ENCODE data around the gene EHD1. TPM values are rescaled to one million over a fixed set of nuclear protein-coding genes. Genes with fewer than 3 reads are reported as not detected.

The EHD1 gene
- total RNA-seq, 1 donor from 2014 or later, result 216 TPM

DNA sequence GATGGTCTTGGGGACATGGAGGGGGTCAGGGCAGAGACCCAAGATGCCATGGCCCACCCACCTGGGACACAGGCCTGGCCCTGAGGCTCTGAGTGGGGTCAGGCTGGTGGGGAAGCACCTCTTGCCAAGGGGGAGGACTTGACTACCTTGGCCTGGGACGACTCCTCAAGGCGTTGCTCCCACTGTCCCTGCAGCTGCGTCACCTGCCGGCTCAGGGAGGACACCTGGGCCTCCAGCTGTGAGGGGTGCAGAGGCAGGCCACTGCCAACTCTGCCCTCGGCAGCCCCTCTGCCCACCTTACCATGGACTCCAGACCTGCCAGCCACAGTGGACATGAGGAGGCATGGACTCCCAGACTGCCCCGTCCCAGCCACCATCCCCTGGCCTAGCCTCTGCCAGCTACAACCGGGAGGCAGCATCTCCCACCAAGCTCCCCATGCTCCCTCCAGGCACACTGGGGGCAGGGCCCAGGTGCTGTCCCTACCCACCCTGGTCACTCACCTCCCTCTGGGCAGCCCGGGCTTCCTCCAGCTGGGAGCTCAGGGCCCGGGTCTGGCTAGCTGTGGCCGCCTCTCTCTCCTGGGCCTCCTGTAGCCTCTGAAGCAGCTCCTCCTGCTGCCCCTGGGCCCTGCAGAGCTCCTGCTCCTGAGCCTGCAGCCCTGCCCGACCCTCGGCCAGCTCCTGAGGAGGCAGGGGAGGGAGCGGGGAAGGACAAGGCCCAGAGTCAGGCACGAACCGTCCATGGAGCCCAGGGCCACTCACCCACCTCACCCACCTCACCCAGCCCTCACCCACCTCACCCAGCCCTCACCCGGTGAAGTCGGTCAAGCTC lies 42.6 kb downstream of the EHD1 start:
- intact Hi-C loops (cut with DNase I), result no loop called here
- Histone ChIP-seq H3K4me3 (no peak overlapping the region), H3K9me3 (no peaks in the 10 kb centered on the region), H3K36me3 (no peaks in the 10 kb centered on the region), H3K4me1 (no peaks in the 10 kb centered on the region), H3K27me3 (no peaks in the 10 kb centered on the region), H3K27ac (no peak overlapping the region)
- DNase-seq (ENCODE audit: low spot score in 2 of 2), result no peak
- TF ChIP-seq, protein P1, sequence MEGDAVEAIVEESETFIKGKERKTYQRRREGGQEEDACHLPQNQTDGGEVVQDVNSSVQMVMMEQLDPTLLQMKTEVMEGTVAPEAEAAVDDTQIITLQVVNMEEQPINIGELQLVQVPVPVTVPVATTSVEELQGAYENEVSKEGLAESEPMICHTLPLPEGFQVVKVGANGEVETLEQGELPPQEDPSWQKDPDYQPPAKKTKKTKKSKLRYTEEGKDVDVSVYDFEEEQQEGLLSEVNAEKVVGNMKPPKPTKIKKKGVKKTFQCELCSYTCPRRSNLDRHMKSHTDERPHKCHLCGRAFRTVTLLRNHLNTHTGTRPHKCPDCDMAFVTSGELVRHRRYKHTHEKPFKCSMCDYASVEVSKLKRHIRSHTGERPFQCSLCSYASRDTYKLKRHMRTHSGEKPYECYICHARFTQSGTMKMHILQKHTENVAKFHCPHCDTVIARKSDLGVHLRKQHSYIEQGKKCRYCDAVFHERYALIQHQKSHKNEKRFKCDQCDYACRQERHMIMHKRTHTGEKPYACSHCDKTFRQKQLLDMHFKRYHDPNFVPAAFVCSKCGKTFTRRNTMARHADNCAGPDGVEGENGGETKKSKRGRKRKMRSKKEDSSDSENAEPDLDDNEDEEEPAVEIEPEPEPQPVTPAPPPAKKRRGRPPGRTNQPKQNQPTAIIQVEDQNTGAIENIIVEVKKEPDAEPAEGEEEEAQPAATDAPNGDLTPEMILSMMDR (IDR thresholded peaks at IDR 0.05), result no peak

DNA sequence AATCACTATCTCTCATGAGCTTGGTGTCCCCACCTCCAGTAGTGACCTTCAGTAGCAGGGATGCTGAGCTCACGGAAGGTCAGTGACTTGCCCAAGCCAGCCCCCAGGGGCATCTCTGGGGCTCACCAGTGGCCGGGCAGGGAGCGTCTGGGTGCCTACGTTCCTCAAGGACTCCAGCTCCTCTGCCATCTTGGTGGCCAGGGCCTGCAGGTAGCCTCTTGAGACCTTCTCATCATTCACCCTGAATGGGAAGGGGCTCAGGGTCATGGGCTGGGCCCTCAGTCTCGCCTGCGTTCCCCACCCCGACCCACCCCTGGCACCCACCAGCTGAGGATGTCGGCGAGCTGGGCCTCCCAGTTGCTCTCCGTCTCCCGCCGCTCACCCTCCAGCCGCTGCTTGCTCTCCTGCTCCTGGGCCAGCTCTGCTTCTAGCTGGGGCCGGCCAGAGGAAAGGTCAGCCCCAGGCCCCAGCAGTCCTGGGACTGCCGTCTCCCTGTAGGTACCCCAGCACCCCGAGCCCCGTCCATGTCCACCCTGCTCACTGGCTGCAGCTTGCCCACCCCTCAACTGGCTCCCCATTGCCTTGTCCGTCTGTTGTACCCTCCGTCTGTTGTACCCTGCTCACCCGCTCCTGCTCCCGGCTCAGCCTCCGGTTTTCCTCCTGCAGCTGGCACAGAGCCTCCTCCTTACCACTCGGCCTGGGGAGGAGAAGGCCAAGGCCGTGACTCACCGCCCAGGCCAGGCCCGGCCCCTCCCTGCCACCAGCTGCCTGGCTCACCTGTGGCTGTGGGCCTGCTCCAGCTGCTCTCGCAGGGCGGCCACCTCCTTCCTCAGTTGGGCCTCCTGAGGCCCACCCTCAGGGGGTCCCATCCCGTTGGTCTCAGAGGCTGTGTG lies 43.5 kb downstream of the EHD1 start:
- Histone ChIP-seq H3K4me1 (no peaks in the 10 kb centered on the region), H3K4me3 (no peak overlapping the region), H3K27ac (no peak overlapping the region), H3K9me3 (no peaks in the 10 kb centered on the region), H3K27me3 (no peaks in the 10 kb centered on the region), H3K36me3 (no peaks in the 10 kb centered on the region)
- intact Hi-C loops (cut with DNase I), result no loop called here
- DNase-seq (ENCODE audit: low spot score in 2 of 2), result no peak
- TF ChIP-seq, protein P1 (IDR thresholded peaks at IDR 0.05), result no peak

DNA sequence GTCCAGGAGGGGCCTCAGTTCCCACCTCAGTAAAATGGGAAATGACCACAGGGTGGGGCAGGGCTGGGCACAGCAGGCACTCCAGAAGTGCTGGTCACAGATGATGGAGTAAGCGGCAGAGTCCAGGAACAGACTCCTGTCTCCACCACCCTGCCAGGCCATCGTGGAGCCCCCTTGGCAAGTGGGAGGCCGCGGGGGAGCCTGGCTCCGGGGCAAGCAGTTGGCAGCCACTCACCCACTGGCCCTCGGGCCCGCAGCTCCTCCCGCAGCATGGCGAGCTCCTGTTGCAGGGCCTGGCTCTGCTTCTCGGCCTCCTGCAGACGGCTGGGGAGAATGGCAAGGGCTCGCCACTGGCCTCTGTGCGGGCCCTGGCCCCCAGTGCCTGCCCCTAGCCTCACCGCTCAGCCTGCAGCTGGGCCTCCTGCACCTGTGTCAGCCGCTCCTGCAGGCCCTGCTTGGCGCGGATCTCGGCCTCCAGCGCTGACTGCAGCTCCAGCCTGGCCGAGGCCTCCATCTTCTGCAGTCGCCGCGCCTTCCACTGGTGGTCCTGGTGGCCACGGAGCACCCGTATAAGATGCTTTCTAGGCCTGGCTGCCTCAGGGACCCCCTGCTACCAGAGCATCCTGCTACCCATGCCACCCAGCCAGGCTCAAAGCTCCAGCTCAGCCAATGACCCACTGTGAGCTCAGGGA lies 44.2 kb downstream of the EHD1 start:
- DNase-seq (ENCODE audit: low spot score in 2 of 2), result no peak
- H3K4me1 ChIP-seq, result no peaks in the 10 kb centered on the region
- no peaks in the 10 kb centered on the region for H3K9me3 ChIP-seq
- no peak overlapping the region for H3K27ac ChIP-seq
- TF ChIP-seq, protein P1 (IDR thresholded peaks at IDR 0.05), result no peak
- H3K4me3 ChIP-seq, result no peak overlapping the region
- H3K36me3 ChIP-seq, result no peaks in the 10 kb centered on the region
- intact Hi-C loops (cut with DNase I), result no loop called here
- H3K27me3 ChIP-seq, result no peaks in the 10 kb centered on the region

DNA sequence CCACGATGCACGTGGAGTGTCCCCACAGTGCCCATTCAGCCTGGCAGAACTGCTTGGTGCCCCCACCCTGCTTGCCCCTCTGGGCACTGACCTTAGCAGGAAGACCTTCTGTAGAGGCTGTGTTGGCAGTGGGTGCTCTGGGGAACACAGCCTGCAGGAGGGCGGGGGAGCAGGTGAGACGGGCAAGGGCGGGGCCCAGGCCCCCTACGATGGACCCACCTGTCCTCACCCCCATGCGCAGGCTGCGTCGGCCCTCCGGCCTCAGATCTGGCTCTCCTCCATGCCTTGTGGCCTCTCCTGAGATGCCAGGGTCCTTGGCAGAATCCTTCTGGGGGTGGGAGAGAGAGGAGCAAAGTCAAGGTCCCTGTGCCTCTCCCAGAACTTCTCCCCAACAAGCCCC lies 44.9 kb downstream of the EHD1 start:
- intact Hi-C loops (cut with DNase I), result no loop called here
- TF ChIP-seq, protein P1 (IDR thresholded peaks at IDR 0.05), result no peak
- Histone ChIP-seq H3K27me3 (no peaks in the 10 kb centered on the region), H3K9me3 (no peaks in the 10 kb centered on the region), H3K36me3 (no peaks in the 10 kb centered on the region), H3K4me1 (no peaks in the 10 kb centered on the region), H3K4me3 (no peak overlapping the region), H3K27ac (no peak overlapping the region)
- DNase-seq (ENCODE audit: low spot score in 2 of 2), result no peak

DNA sequence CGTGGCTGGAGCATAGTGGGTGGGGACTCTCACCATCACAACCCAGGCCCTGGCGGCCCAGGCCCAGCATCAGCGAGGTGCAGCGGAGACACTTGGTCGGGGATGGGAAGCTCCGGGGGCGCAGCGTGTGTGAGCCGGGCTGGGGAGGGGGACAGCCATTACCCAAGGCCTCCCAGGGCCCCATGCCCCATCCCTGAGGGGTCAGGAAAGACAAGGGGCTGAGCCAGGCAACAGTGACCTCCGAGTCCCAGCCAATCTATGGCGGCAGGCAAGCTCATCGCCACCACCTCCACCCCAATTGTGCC lies 45.3 kb downstream of the EHD1 start:
- no peak for DNase-seq (ENCODE audit: low spot score in 2 of 2)
- no peaks in the 10 kb centered on the region for H3K27me3 ChIP-seq
- TF ChIP-seq, protein P1 (IDR thresholded peaks at IDR 0.05), result no peak
- H3K36me3 ChIP-seq, result no peaks in the 10 kb centered on the region
- H3K9me3 ChIP-seq, result no peaks in the 10 kb centered on the region
- no peak overlapping the region for H3K27ac ChIP-seq
- intact Hi-C loops (cut with DNase I), result no loop called here
- H3K4me1 ChIP-seq, result no peaks in the 10 kb centered on the region
- no peak overlapping the region for H3K4me3 ChIP-seq
